Keratinocyte (primary cell): Measurements from ENCODE around the gene TMEM100. TPM values are rescaled to one million over a fixed set of nuclear protein-coding genes. Genes with fewer than 3 reads are reported as not detected.

Source experiments
- DNase-seq: peaks from one replicate; pipeline ENCODE4 v3.0.0-alpha.2; 2011; ENCODE audit warnings: low read depth, missing footprints, low spot score
- FAIRE-seq: peaks from 2 replicates; lab custom pipeline; 2011; peaks lifted over from hg19 to GRCh38; lab: Jason Lieb, UNC
- H2AFZ ChIP-seq: 2 replicates; pipeline ENCODE4 v1.6.0; 2012; ENCODE audit warnings: low read length, control low read depth, inconsistent platforms; ENCODE audit not compliant: control insufficient read depth
- H3K27ac ChIP-seq: 2 replicates; pipeline ENCODE4 v1.5.1; 2011; ENCODE audit warnings: low read length; ENCODE audit not compliant: control insufficient read depth, insufficient read depth
- H3K27me3 ChIP-seq: 3 replicates; pipeline ENCODE4 v1.6.0; 2011; ENCODE audit warnings: low read length; ENCODE audit not compliant: control insufficient read depth, insufficient read depth; ENCODE audit errors: extremely low read depth
- H3K36me3 ChIP-seq, 2 experiments: 2 replicates in 1 of 2; 3 replicates in 1 of 2; pipeline ENCODE4 v1.5.1; 2011; ENCODE audit warnings: low read length in 2 of 2, mild to moderate bottlenecking in 1 of 2; ENCODE audit not compliant: control insufficient read depth in 2 of 2, insufficient read depth in 2 of 2; ENCODE audit errors: extremely low read depth in 1 of 2
- H3K4me1 ChIP-seq: 3 replicates; pipeline ENCODE4 v1.5.1; 2011; ENCODE audit warnings: low read length; ENCODE audit not compliant: control insufficient read depth, insufficient read depth; ENCODE audit errors: extremely low read depth
- H3K4me2 ChIP-seq: 3 replicates; pipeline ENCODE4 v1.6.0; 2011; ENCODE audit warnings: low read depth, low read length; ENCODE audit not compliant: control insufficient read depth, insufficient read depth; ENCODE audit errors: extremely low read depth
- H3K4me3 ChIP-seq, 3 experiments: fragments of 200-600 bp in 1 of 3; sonication (generic) in 1 of 3; 2 replicates in 2 of 3; 3 replicates in 1 of 3; pipeline ENCODE4 v1.5.1; 2011 to 2016; ENCODE audit warnings: low read length in 3 of 3, mild to moderate bottlenecking in 3 of 3, control low read depth in 2 of 3, inconsistent platforms in 1 of 3, low read depth in 1 of 3, mixed read lengths in 1 of 3, mixed run types in 1 of 3, moderate library complexity in 1 of 3; ENCODE audit not compliant: control insufficient read depth in 2 of 3, insufficient read depth in 2 of 3; ENCODE audit errors: extremely low read depth in 1 of 3
- H3K79me2 ChIP-seq: 2 replicates; pipeline ENCODE4 v1.6.0; 2012; ENCODE audit warnings: low read length; ENCODE audit not compliant: control insufficient read depth, insufficient read depth
- H3K9ac ChIP-seq: 3 replicates; pipeline ENCODE4 v1.6.0; 2011; ENCODE audit warnings: low read length; ENCODE audit not compliant: control insufficient read depth, insufficient read depth; ENCODE audit errors: extremely low read depth
- H3K9me1 ChIP-seq: 3 replicates; pipeline ENCODE4 v1.6.0; 2011; ENCODE audit warnings: low read length; ENCODE audit not compliant: control insufficient read depth, insufficient read depth; ENCODE audit errors: extremely low read depth
- H3K9me3 ChIP-seq: 2 replicates; pipeline ENCODE4 v1.5.1; 2012; ENCODE audit warnings: low read depth, low read length; ENCODE audit not compliant: control insufficient read depth
- H4K20me1 ChIP-seq: 3 replicates; pipeline ENCODE4 v1.6.0; 2011; ENCODE audit warnings: low read length; ENCODE audit not compliant: control insufficient read depth, insufficient read depth; ENCODE audit errors: extremely low read depth
- CTCF ChIP-seq, 3 experiments: IDR thresholded peaks in 1 of 3; conservative IDR thresholded peaks in 1 of 3; optimal IDR thresholded peaks in 1 of 3; 2 replicates in 2 of 3; 3 replicates in 1 of 3; pipeline versions ENCODE3 to v1.5.1; 2011; ENCODE audit warnings: low read length in 3 of 3, mild to moderate bottlenecking in 3 of 3, moderate library complexity in 2 of 3, control low read depth in 1 of 3, inconsistent platforms in 1 of 3; ENCODE audit not compliant: insufficient read depth in 2 of 3; ENCODE audit errors: extremely low read depth in 1 of 3
- EZH2 ChIP-seq: IDR thresholded peaks from one replicate; pipeline ENCODE4 v1.6.1; 2012; ENCODE audit warnings: inconsistent platforms, mild to moderate bottlenecking, low read length, moderate library complexity
- dilution Hi-C: fragments of 300-500 bp; cut with MboI; formaldehyde crosslinking; loops from one replicate; pipeline ENCODE4 v1.7.0; 2020; ENCODE audit warnings: low sequenced_read_pairs; ENCODE audit not compliant: extremely low pct_ligation_motif_present
- polyA plus RNA-seq, 5 experiments: library from polyadenylated mRNA; depleted of rRNA in 3 of 5; stranded (reverse) in 3 of 5; stranded (forward) in 1 of 5; unstranded in 1 of 5; fragments of >200 nt; gene quantifications; 1 replicate in 1 of 5; 2 replicates in 3 of 5; 3 replicates in 1 of 5; pipeline versions ENCODE4 v1.2.1 to v1.2.3, GENCODE V29; 2011 to 2012; ENCODE audit warnings: missing spikeins in 2 of 5, low read depth in 1 of 5, low replicate concordance in 1 of 5

TMEM100 gene
- polyA plus RNA-seq, 1 donor (not counting 4 experiments of a cell fraction or from before 2014, with no cell fraction given): 0.18 TPM

- no peak for FAIRE-seq
- Histone ChIP-seq H3K9ac (no peak overlapping the region), H3K9me1 (no peaks in the 10 kb centered on the region), H4K20me1 (no peaks in the 10 kb centered on the region), H3K36me3 (no peaks in the 10 kb centered on the region), H3K9me3 (no peaks in the 10 kb centered on the region), H3K4me2 (no peak overlapping the region), H3K79me2 (no peaks in the 10 kb centered on the region), H3K27me3 (no peaks in the 10 kb centered on the region), H3K4me3 (no peak overlapping the region), H2AFZ (no peak overlapping the region), H3K4me1 (peaks cover 4% of the 10 kb centered on the region), H3K27ac (no peak overlapping the region)
- no peak for DNase-seq
- dilution Hi-C loops: no loop called here
- TF ChIP-seq CTCF (optimal IDR thresholded peaks at IDR 0.05 in 1 of 3, IDR thresholded peaks at IDR 0.05 in 1 of 3, conservative IDR thresholded peaks at IDR 0.05 in 1 of 3; ENCODE audit: extremely low read depth in 1 of 3, insufficient read depth in 2 of 3, low read length in 3 of 3) (no peak), EZH2 (no peak)
Observed at GRCh38 chr17:55709984-55710383, 12.7 kb downstream of the TMEM100 start.

- Histone ChIP-seq H3K9me1 (no peaks in the 10 kb centered on the region), H3K79me2 (no peaks in the 10 kb centered on the region), H3K4me3 (no peak overlapping the region), H3K9me3 (no peaks in the 10 kb centered on the region), H3K4me1 (peaks cover 4% of the 10 kb centered on the region), H3K4me2 (no peak overlapping the region), H3K9ac (no peak overlapping the region), H3K36me3 (no peaks in the 10 kb centered on the region), H3K27ac (no peak overlapping the region), H3K27me3 (no peaks in the 10 kb centered on the region), H2AFZ (no peak overlapping the region), H4K20me1 (no peaks in the 10 kb centered on the region)
- dilution Hi-C loops: no loop called here
- no peak for FAIRE-seq
- TF ChIP-seq EZH2: no peak
- TF ChIP-seq CTCF (optimal IDR thresholded peaks at IDR 0.05 in 1 of 3, IDR thresholded peaks at IDR 0.05 in 1 of 3, conservative IDR thresholded peaks at IDR 0.05 in 1 of 3; ENCODE audit: extremely low read depth in 1 of 3, insufficient read depth in 2 of 3, low read length in 3 of 3): no peak
- no peak for DNase-seq
Observed at GRCh38 chr17:55709440-55709839, 13.2 kb downstream of the TMEM100 start.
